Fibroblast of mammary gland (primary cell): ENCODE measurements around the gene HINT2.

Experiments
- DNase-seq: peaks from one replicate; pipeline ENCODE4 v3.0.0-alpha.2; 2010; ENCODE audit warnings: low read depth
- H3K4me3 ChIP-seq: 2 replicates; pipeline ENCODE4 v1.5.1; 2011; ENCODE audit warnings: low read depth, mild to moderate bottlenecking, low read length, moderate library complexity; ENCODE audit not compliant: control insufficient read depth
- CTCF ChIP-seq: conservative IDR thresholded peaks from 2 replicates; pipeline ENCODE4 v1.5.1; 2011; ENCODE audit warnings: low read depth, low read length, inconsistent platforms; ENCODE audit not compliant: control insufficient read depth, insufficient read depth

Gene HINT2

GRCh38 chr9:35826071-35826701, 11.3 kb upstream of the HINT2 start:
- no peak overlapping the region for H3K4me3 ChIP-seq
- TF ChIP-seq CTCF, result peak; percentile 86
- peak; percentile 76 for DNase-seq

GRCh38 chr9:35822926-35823325, 8.1 kb upstream of the HINT2 start:
- TF ChIP-seq CTCF, result no peak
- H3K4me3 ChIP-seq, result no peak overlapping the region
- DNase-seq, result no peak

GRCh38 chr9:35820076-35820475, 5.2 kb upstream of the HINT2 start:
- TF ChIP-seq CTCF, result no peak
- no peak overlapping the region for H3K4me3 ChIP-seq
- peak; percentile 79 for DNase-seq

- H3K4me3 ChIP-seq, result no peak overlapping the region
- no peak for TF ChIP-seq CTCF
- no peak for DNase-seq
Measured at GRCh38 chr9:35818341-35818740, 3.5 kb upstream of the HINT2 start.

- H3K4me3 ChIP-seq, result no peak overlapping the region
- TF ChIP-seq CTCF, result peak; percentile 6
- no peak for DNase-seq
Measured at GRCh38 chr9:35816708-35817107, 1.9 kb upstream of the HINT2 start.

GRCh38 chr9:35814106-35814840, 569 bp downstream of the HINT2 start:
- peak; percentile 33 for TF ChIP-seq CTCF
- peak; percentile 66 for DNase-seq
- peak overlapping the region; percentile 77 for H3K4me3 ChIP-seq
